ENCODE data around the gene PTCHD1.

Gene PTCHD1

DNA sequence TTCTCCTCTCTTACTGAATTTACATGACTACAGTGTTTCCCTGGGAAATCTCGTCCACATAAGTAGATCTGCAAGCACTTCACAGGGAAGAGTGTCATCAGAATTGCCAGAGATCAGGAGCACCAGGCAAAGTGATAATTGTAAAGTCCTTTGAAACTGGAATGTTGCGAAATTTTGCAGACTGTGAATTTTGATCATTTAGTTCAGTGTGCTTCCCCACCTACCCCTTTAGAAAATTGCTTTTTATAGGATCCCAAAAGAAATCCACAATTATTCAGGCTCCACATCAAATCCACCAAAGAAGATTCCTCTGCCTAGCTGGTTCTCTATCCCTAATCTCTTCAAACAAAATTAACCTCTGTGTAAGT is 10.2 kb downstream of the PTCHD1 start:
- TF ChIP-seq, protein P1, sequence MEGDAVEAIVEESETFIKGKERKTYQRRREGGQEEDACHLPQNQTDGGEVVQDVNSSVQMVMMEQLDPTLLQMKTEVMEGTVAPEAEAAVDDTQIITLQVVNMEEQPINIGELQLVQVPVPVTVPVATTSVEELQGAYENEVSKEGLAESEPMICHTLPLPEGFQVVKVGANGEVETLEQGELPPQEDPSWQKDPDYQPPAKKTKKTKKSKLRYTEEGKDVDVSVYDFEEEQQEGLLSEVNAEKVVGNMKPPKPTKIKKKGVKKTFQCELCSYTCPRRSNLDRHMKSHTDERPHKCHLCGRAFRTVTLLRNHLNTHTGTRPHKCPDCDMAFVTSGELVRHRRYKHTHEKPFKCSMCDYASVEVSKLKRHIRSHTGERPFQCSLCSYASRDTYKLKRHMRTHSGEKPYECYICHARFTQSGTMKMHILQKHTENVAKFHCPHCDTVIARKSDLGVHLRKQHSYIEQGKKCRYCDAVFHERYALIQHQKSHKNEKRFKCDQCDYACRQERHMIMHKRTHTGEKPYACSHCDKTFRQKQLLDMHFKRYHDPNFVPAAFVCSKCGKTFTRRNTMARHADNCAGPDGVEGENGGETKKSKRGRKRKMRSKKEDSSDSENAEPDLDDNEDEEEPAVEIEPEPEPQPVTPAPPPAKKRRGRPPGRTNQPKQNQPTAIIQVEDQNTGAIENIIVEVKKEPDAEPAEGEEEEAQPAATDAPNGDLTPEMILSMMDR (IDR thresholded peaks at IDR 0.05; ENCODE audit: control insufficient read depth, extremely low read depth, insufficient read depth): no peak
- no peak for DNase-seq (ENCODE audit: low read depth)
- no peak overlapping the region for H3K4me3 ChIP-seq (ENCODE audit: low read depth, low read length)

DNA sequence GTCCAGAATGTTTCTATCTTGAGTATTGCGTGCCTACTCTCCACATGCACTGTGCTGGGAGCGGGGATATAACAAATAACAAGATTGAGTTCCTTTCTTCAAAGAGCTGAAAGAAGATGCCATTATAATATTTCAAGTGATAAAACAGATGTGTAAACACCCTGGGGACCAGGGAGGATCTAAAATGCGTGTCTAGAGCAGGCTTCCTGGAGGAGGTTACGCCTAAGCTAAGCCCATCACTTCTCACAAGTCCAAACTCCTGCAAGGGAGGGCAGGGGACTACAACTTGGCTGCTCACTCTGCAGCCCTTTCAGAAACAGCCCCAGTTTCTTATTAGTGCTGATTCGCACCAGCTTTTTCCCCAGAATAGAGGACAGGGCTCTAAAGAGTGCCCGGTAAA is 21.5 kb downstream of the PTCHD1 start:
- TF ChIP-seq, protein P1 (IDR thresholded peaks at IDR 0.05; ENCODE audit: control insufficient read depth, extremely low read depth, insufficient read depth): no peak
- no peak for DNase-seq (ENCODE audit: low read depth)
- no peak overlapping the region for H3K4me3 ChIP-seq (ENCODE audit: low read depth, low read length)

GRCh38 chrX:23364416-23364815 is 29.8 kb downstream of the PTCHD1 start:
- no peak overlapping the region for H3K4me3 ChIP-seq (ENCODE audit: low read depth, low read length)
- TF ChIP-seq, protein P1 (IDR thresholded peaks at IDR 0.05; ENCODE audit: control insufficient read depth, extremely low read depth, insufficient read depth): no peak
- DNase-seq (ENCODE audit: low read depth): no peak

DNA sequence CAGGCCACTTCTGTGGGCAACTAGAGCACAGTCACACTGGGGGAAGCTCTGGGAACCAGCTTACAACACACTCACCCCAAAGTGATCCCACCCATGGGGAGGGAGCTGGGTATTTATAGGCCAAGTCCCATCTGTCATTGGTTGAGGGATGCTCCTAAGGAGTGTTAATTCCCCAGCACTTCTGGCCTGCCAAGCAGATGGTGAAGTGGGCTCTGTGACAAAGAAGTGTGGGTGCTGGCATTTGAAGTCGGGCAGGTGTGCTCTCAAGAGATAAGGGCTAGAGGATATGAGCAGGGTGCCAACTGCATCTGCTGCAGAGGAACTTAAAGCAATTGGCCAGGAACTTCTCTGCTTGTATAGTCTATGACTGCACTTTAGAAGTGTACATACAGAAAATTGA is 30.9 kb downstream of the PTCHD1 start:
- H3K4me3 ChIP-seq (ENCODE audit: low read depth, low read length): no peak overlapping the region
- TF ChIP-seq, protein P1 (IDR thresholded peaks at IDR 0.05; ENCODE audit: control insufficient read depth, extremely low read depth, insufficient read depth): no peak
- DNase-seq (ENCODE audit: low read depth): no peak

DNA sequence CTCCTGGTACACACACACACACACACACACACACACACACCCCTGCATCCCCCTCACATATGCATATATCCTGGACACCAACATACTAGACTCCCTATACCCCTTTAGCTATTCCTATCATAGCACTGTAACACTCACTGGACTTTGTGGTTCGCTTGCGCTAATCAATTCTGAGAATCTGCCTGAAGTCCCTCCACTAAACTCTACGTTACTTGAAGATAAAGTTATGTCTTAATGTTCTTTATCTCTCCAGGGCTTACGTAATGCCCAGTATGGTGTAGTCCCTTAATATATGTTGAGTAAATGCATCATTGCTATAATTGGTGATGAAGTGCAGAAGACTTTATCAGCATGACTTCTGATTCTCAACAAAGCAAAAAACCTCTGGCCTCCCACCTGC is 32.3 kb downstream of the PTCHD1 start:
- DNase-seq (ENCODE audit: low read depth): no peak
- H3K4me3 ChIP-seq (ENCODE audit: low read depth, low read length): no peak overlapping the region
- TF ChIP-seq, protein P1 (IDR thresholded peaks at IDR 0.05; ENCODE audit: control insufficient read depth, extremely low read depth, insufficient read depth): no peak

DNA sequence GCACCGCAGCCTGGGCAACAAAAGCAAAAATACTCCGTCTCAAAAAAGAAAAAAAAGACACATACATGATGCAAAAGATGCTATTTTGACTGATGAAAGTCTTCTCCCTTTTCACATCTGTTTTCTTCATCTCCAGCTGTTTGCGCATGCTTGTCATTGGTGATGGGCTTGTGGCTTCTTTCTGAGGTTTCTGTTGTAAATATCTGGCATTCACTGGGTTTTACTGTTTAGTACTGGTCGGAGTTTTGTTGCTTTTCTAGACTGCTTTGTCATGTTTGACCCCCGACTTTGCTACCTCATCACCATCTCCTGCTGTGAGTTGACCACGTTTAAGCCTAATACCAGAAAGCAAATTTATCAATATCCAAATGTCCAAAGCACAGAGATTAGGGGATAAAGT is 34.4 kb downstream of the PTCHD1 start:
- no peak overlapping the region for H3K4me3 ChIP-seq (ENCODE audit: low read depth, low read length)
- TF ChIP-seq, protein P1 (IDR thresholded peaks at IDR 0.05; ENCODE audit: control insufficient read depth, extremely low read depth, insufficient read depth): no peak
- no peak for DNase-seq (ENCODE audit: low read depth)

GRCh38 chrX:23372220-23372902 is 37.7 kb downstream of the PTCHD1 start:
- H3K4me3 ChIP-seq (ENCODE audit: low read depth, low read length): no peak overlapping the region
- TF ChIP-seq, protein P1 (IDR thresholded peaks at IDR 0.05; ENCODE audit: control insufficient read depth, extremely low read depth, insufficient read depth): no peak
- DNase-seq (ENCODE audit: low read depth): no peak

Measured in LNCaP clone FGC (cell line).